ENCODE measurements around the gene COL6A2.

Gene COL6A2

GRCh38 chr21:46154955-46155513 lies 57.1 kb downstream of the COL6A2 start:
- intact Hi-C loops (cut with micrococcal nuclease), result no loop called here
- Mint-ChIP-seq H3K4me3 (no peak overlapping the region), H3K36me3 (ENCODE audit: low read depth) (no peaks in the 10 kb centered on the region), H3K9me3 (no peaks in the 10 kb centered on the region), H3K4me1 (ENCODE audit: low read depth) (no peaks in the 10 kb centered on the region), H3K27ac (no peak overlapping the region), H3K27me3 (no peaks in the 10 kb centered on the region)

- Mint-ChIP-seq H3K9me3 (no peaks in the 10 kb centered on the region), H3K36me3 (ENCODE audit: low read depth) (no peaks in the 10 kb centered on the region), H3K4me1 (ENCODE audit: low read depth) (no peaks in the 10 kb centered on the region), H3K27ac (no peak within 1 kb of the TSS), H3K4me3 (no peak within 1 kb of the TSS), H3K27me3 (no peaks in the 10 kb centered on the region)
- intact Hi-C loops (cut with micrococcal nuclease), result no loop called here
Observed at GRCh38 chr21:46155514-46156377, 57.8 kb downstream of the COL6A2 start, which contains the start of gene FTCD. FTCD (minus strand) TSS chr21:46155579; CDS start chr21:46155523, 56 bp downstream.

GRCh38 chr21:46156378-46156645 lies 58.4 kb downstream of the COL6A2 start:
- H3K27ac Mint-ChIP-seq, result no peak overlapping the region
- no peaks in the 10 kb centered on the region for H3K4me1 Mint-ChIP-seq (ENCODE audit: low read depth)
- H3K9me3 Mint-ChIP-seq, result no peaks in the 10 kb centered on the region
- no peaks in the 10 kb centered on the region for H3K27me3 Mint-ChIP-seq
- intact Hi-C loops (cut with micrococcal nuclease), result no loop called here
- peaks cover 4% of the 10 kb centered on the region for H3K36me3 Mint-ChIP-seq (ENCODE audit: low read depth)
- H3K4me3 Mint-ChIP-seq, result no peak overlapping the region

GRCh38 chr21:46156678-46157077 lies 58.8 kb downstream of the COL6A2 start:
- Mint-ChIP-seq H3K27ac (no peak overlapping the region), H3K4me3 (no peak overlapping the region), H3K36me3 (ENCODE audit: low read depth) (peaks cover 5% of the 10 kb centered on the region), H3K4me1 (ENCODE audit: low read depth) (no peaks in the 10 kb centered on the region), H3K27me3 (no peaks in the 10 kb centered on the region), H3K9me3 (no peaks in the 10 kb centered on the region)
- intact Hi-C loops (cut with micrococcal nuclease), result no loop called here

GRCh38 chr21:46157396-46157986 lies 59.6 kb downstream of the COL6A2 start:
- intact Hi-C loops (cut with micrococcal nuclease), result no loop called here
- H3K9me3 Mint-ChIP-seq, result no peaks in the 10 kb centered on the region
- peaks cover 5% of the 10 kb centered on the region for H3K36me3 Mint-ChIP-seq (ENCODE audit: low read depth)
- no peak overlapping the region for H3K27ac Mint-ChIP-seq
- no peaks in the 10 kb centered on the region for H3K4me1 Mint-ChIP-seq (ENCODE audit: low read depth)
- H3K27me3 Mint-ChIP-seq, result no peaks in the 10 kb centered on the region
- no peak overlapping the region for H3K4me3 Mint-ChIP-seq

GRCh38 chr21:46157987-46158451 lies 60.1 kb downstream of the COL6A2 start:
- Mint-ChIP-seq H3K4me1 (ENCODE audit: low read depth) (no peaks in the 10 kb centered on the region), H3K4me3 (no peak overlapping the region), H3K9me3 (no peaks in the 10 kb centered on the region), H3K36me3 (ENCODE audit: low read depth) (peaks cover 5% of the 10 kb centered on the region), H3K27me3 (no peaks in the 10 kb centered on the region), H3K27ac (no peak overlapping the region)
- intact Hi-C loops (cut with micrococcal nuclease), result no loop called here

- H3K4me1 Mint-ChIP-seq (ENCODE audit: low read depth), result no peaks in the 10 kb centered on the region
- H3K27me3 Mint-ChIP-seq, result no peaks in the 10 kb centered on the region
- intact Hi-C loops (cut with micrococcal nuclease), result no loop called here
- no peaks in the 10 kb centered on the region for H3K9me3 Mint-ChIP-seq
- H3K36me3 Mint-ChIP-seq (ENCODE audit: low read depth), result peaks cover 5% of the 10 kb centered on the region
- H3K27ac Mint-ChIP-seq, result no peak overlapping the region
- H3K4me3 Mint-ChIP-seq, result no peak overlapping the region
Observed at GRCh38 chr21:46158666-46159300, 60.9 kb downstream of the COL6A2 start.

GRCh38 chr21:46159390-46159789 lies 61.5 kb downstream of the COL6A2 start:
- intact Hi-C loops (cut with micrococcal nuclease), result no loop called here
- H3K4me1 Mint-ChIP-seq (ENCODE audit: low read depth), result no peaks in the 10 kb centered on the region
- H3K27me3 Mint-ChIP-seq, result no peaks in the 10 kb centered on the region
- no peak overlapping the region for H3K27ac Mint-ChIP-seq
- H3K4me3 Mint-ChIP-seq, result no peak overlapping the region
- no peaks in the 10 kb centered on the region for H3K9me3 Mint-ChIP-seq
- H3K36me3 Mint-ChIP-seq (ENCODE audit: low read depth), result peaks cover 5% of the 10 kb centered on the region

GRCh38 chr21:46159841-46160656 lies 62.1 kb downstream of the COL6A2 start:
- Mint-ChIP-seq H3K4me3 (no peak overlapping the region), H3K9me3 (no peaks in the 10 kb centered on the region), H3K27me3 (no peaks in the 10 kb centered on the region), H3K27ac (no peak overlapping the region), H3K36me3 (ENCODE audit: low read depth) (peaks cover 5% of the 10 kb centered on the region), H3K4me1 (ENCODE audit: low read depth) (no peaks in the 10 kb centered on the region)
- intact Hi-C loops (cut with micrococcal nuclease), result no loop called here

GRCh38 chr21:46160657-46160906 lies 62.7 kb downstream of the COL6A2 start:
- Mint-ChIP-seq H3K27ac (no peak overlapping the region), H3K36me3 (ENCODE audit: low read depth) (peaks cover 5% of the 10 kb centered on the region), H3K9me3 (no peaks in the 10 kb centered on the region), H3K4me3 (no peak overlapping the region), H3K4me1 (ENCODE audit: low read depth) (no peaks in the 10 kb centered on the region), H3K27me3 (no peaks in the 10 kb centered on the region)
- intact Hi-C loops (cut with micrococcal nuclease), result no loop called here

- no peak overlapping the region for H3K4me3 Mint-ChIP-seq
- H3K36me3 Mint-ChIP-seq (ENCODE audit: low read depth), result peaks cover 5% of the 10 kb centered on the region
- H3K27ac Mint-ChIP-seq, result no peak overlapping the region
- H3K4me1 Mint-ChIP-seq (ENCODE audit: low read depth), result no peaks in the 10 kb centered on the region
- H3K9me3 Mint-ChIP-seq, result no peaks in the 10 kb centered on the region
- no peaks in the 10 kb centered on the region for H3K27me3 Mint-ChIP-seq
- intact Hi-C loops (cut with micrococcal nuclease), result no loop called here
Observed at GRCh38 chr21:46160907-46161632, 63.2 kb downstream of the COL6A2 start.

GRCh38 chr21:46161633-46162592 lies 64.0 kb downstream of the COL6A2 start:
- H3K27ac Mint-ChIP-seq, result no peak overlapping the region
- intact Hi-C loops (cut with micrococcal nuclease), result no loop called here

More at GRCh38 chr21:46161633-46162592, 64.0 kb downstream of the COL6A2 start:
- Mint-ChIP-seq H3K36me3 (ENCODE audit: low read depth) (peaks cover 5% of the 10 kb centered on the region), H3K4me3 (no peak overlapping the region), H3K9me3 (no peaks in the 10 kb centered on the region), H3K27me3 (no peaks in the 10 kb centered on the region), H3K4me1 (ENCODE audit: low read depth) (no peaks in the 10 kb centered on the region)

Data from dendritic cell treated with granulocyte-macrophage colony-stimulating factor and Interleukin-4, amounts not matched to agents 40 ng/mL and 50 ng/mL, for 4 days (primary cell).